HG03025 (cell line): ENCODE results near the gene TRPC4AP.
"Not testable (repeated sequence)": the region's sequence is repeated elsewhere in the genome, so short reads cannot be mapped to it uniquely, and the experiment has no call there.

Experiments
- ATAC-seq: cut with Tn5 transposase; IDR thresholded peaks from one replicate; pipeline ENCODE4 v1.9.1; 2021; ENCODE audit warnings: mild to moderate bottlenecking, moderate library complexity; ENCODE audit not compliant: unreplicated experiment, low FRiP score

Gene TRPC4AP

GRCh38 chr20:35092524-35093266 is at the start of gene TRPC4AP:
Gene TRPC4AP, minus strand, starts transcription at chr20:35092807. Its CDS starts 26 bp downstream, at chr20:35092781.
- peak; percentile 85 for ATAC-seq

- ATAC-seq = no peak
These were observed 43.4 kb upstream of the TRPC4AP start for GRCh38 chr20:35135867-35136586.

GRCh38 chr20:35134880-35135279 is 42.3 kb upstream of the TRPC4AP start:
- no peak for ATAC-seq

DNA sequence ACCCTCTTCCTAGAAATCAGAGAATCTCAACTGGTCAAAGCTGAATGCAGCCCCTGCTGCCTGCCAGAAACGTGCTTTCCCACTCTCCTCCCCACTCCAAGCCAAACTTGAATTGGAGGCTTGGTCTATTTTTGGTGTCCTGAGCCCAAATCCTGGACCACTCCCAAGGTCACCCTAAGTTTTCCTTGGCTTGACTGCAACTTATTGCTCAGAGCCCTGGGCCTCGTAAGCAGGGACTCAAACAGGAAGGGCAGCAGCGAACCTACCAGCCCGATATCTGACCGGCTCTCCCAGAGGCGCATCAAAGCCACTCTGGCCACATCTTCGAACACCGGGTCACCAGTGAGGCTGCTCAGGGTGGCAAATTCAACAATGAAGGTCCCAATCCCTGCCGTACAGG is 41.9 kb upstream of the TRPC4AP start:
- no peak for ATAC-seq

DNA sequence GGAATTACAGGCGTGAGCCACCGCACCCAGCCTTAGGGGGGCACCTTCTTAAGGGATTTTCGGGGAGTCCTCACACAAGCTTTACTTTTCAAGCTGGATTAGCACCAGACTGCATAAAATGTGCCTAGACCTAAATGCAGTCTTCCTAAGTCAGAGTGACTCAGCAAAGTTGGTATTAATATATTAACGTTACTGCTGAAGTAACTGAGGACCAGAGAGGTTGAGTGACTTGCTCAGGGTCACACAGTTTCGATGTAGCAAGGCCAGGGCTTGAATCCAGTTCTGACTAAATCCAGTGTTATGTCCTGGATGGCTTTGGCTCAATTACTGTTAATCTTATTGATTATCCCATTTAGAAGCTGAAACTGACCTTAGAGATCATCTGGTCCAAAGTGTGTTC is 41.1 kb upstream of the TRPC4AP start:
- no peak for ATAC-seq

- ATAC-seq = no peak
These were observed 40.4 kb upstream of the TRPC4AP start for GRCh38 chr20:35133031-35133430.

DNA sequence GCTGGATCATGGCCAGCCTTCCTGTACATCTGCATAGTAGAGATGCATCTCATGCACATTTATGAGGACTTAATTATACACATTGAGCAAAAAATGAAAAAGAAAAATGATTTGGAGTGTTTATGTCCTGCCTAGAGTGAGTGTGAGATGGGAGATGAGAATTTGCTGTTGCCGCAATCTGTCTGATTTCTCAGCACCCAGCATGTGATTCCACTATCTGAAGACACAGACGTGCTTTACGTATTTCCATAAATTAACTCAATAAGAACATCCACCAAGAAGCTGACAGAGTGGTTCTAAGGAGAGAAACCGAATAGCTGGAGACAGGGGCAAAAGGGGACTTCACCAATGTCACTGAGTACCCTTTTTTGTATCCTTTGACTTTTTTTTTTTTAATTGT is 39.3 kb upstream of the TRPC4AP start:
- no peak for ATAC-seq

- no peak for ATAC-seq
These were observed 37.1 kb upstream of the TRPC4AP start for GRCh38 chr20:35129647-35130069.

- ATAC-seq = no peak
These were observed 33.1 kb upstream of the TRPC4AP start for GRCh38 chr20:35125753-35126152.

- no peak for ATAC-seq
These were observed 30.3 kb upstream of the TRPC4AP start for GRCh38 chr20:35122756-35123405.

GRCh38 chr20:35121186-35121585 is 28.6 kb upstream of the TRPC4AP start:
- ATAC-seq = no peak

GRCh38 chr20:35120012-35120701 is 27.6 kb upstream of the TRPC4AP start:
- ATAC-seq = no peak

- ATAC-seq = no peak
These were observed 25.0 kb upstream of the TRPC4AP start for GRCh38 chr20:35117629-35118028.

DNA sequence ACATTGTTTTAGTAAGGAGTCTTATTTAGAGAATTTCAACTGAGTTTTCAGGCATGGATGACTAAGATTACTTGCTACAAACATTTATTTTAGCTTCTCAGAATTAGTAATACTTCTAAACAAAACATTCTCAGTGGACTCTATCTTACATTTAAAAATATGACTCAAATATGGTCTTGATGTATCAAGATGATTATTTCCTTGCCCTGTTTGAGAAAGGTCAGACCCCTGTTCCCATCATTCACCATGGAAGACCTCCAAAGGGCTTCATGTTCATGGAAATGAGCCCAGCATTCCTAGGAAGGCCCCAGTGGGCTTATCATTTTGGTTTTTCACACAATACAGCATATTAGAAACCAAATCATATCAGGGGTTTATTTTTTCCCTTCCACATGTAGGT is 24.6 kb upstream of the TRPC4AP start:
- ATAC-seq = no peak

DNA sequence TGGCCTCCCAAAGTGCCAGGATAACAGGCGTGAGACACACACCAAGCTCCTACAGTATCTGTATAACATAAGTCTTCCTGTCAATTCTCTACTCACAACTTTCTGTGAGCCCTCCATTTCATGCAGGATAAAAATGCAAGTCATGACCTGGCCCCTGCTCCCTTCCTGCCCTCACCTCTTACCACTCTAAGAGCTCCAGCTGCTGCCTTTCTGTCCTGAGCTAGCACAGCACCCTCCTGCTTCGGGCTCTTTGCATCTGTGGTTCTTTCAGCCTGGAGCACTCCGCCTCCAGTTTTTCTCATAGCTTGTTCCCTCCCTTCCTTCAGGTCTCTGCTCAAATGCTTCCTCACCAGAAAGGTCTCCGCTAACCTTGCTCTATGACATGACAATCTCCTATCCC is 23.7 kb upstream of the TRPC4AP start:
- ATAC-seq = no peak

DNA sequence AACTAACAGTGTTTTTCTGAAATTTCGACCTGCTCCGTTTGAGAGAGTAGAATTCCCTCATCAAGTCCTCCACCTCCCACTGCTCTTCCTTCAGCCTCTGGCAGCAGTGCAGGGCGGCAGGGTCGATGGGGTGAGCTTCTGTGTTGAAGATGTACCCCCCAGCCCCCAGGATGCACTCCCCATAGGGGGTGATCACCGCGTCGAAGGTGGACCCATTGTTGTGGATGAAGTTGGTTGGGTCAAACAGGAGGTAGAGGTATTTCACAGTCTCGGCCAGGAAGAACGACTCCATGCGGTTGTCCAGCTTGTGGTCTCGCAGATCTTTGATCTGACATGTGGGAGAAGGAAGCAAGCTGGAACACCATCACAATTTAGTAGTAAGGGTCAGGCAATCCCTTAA is 23.0 kb upstream of the TRPC4AP start:
- ATAC-seq = no peak

GRCh38 chr20:35112276-35112675 is 19.7 kb upstream of the TRPC4AP start:
- not testable (repeated sequence) for ATAC-seq

DNA sequence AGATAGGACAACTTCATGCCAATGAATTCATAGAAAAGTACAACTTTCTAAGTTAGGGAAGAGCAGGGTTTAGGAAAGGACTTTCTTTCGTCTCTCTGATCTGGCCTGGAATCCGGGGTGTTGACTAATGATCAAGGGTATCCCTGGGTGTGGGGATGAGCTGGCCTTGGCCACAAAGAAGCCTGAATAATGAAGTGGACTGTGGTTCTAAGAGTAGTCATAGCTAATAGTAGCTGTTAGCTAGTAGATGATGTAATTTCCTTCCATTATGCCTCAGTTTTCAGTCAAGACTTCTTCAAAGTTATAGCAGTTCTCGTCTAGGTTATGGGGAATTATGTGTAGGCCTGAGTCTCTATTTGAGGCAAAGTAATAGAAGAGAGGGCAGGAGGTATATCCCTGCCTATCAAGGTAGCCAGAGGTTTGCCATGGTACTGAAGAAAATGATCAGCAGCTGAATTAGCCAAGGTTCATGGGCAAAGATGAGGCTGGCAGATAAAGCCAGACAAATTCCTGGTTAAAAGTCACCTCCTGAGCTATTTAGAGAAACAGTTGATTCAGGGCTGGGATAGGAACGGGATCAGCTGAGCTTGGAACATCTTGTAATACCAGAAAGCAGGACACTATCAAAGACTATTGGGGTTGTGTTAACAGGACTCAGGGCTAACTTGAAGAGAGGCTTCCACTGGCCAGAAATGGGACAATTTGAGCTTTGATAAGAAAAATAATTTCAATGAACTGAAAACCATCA is 18.7 kb upstream of the TRPC4AP start:
- ATAC-seq = no peak

DNA sequence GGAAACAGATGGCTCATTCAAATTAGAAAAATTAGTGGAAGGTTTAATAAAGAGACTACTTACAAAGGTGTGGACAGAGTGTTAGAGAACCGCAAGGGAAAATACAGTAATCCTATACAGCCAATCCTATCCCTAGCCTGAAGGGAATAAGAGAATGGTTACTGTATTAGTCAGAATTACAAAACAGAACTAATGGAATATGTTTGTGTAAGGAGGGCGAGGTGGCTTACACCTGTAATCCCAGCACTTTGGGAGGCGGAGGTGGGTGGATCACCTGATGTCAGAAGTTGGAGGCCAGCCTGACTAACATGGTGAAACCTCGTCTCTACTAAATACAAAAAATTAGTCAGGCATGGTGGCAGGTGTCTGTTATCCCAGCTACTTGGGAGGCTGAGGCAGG is 16.3 kb upstream of the TRPC4AP start:
- no peak for ATAC-seq

DNA sequence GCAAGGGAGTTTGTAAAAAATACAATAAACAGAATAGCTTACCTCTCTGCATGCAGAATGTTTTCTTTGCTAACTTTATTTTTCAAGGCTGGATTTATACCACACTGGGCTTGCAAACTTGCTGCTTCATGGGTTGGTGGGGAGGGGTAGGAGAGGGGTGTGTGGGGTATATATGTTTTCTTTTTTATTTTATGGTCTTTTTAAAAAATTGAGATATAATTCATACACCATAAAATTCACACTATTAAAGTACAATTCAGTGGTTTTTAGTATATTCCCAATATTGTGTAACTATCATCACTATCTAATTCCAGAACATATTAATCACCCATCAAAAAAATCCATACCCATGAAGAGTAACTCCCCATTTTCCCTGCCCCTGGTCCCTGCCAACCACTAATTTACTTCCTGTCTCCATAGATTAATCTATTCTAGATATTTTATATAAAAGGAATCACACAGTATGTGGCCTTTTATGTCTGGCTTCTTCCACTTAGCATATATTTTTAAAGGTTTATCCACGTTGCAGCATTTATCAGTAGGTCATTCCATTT is 14.3 kb upstream of the TRPC4AP start:
- ATAC-seq = no peak
